SK-N-SH (cell line): ENCODE data around the gene GEN1. TPM values are rescaled to one million over a fixed set of nuclear protein-coding genes. Genes with fewer than 3 reads are reported as not detected.

ENCODE experiments used
- CTCF ChIA-PET: fragments of 300-600, 350-600 bp; formaldehyde crosslinking; extraction: SDS; loops from one replicate; lab custom pipeline; 2021; lab: Yijun Ruan, JAX
- POLR2A ChIA-PET: fragments of 350-600 bp; sonication (Branson Sonifier 250); formaldehyde crosslinking; extraction: SDS; loops from one replicate; lab custom pipeline; 2020; ENCODE audit warnings: antibody characterized with exemption, inconsistent platforms; lab: Yijun Ruan, JAX
- DNase-seq: peaks from one replicate; pipeline ENCODE4 v3.0.0; 2012
- H2AFZ ChIP-seq: fragments of 200-600 bp; sonication (generic); 2 replicates; pipeline ENCODE4 v1.8.1; 2016; ENCODE audit warnings: antibody characterized with exemption, mild to moderate bottlenecking, low read depth
- H3F3A ChIP-seq: fragments of 200-600 bp; sonication (generic); replicated peaks from 2 replicates; pipeline ENCODE3; 2016; ENCODE audit warnings: antibody characterized with exemption, mild to moderate bottlenecking; ENCODE audit not compliant: insufficient read depth
- H3K27ac ChIP-seq, 2 experiments: fragments of 200-500 bp in 1 of 2; fragments of 200-600 bp in 1 of 2; sonication (Bioruptor generic) in 1 of 2; sonication (generic), shearing (Covaris generic) in 1 of 2; 2 replicates each; pipeline versions ENCODE4 v1.5.1 to v1.6.1; 2014 to 2016; ENCODE audit warnings: low read depth in 2 of 2, inconsistent platforms in 1 of 2, low read length in 1 of 2, mild to moderate bottlenecking in 1 of 2, mixed read lengths in 1 of 2
- H3K27me3 ChIP-seq: fragments of 200-600 bp; sonication (generic), shearing (Covaris generic); 2 replicates; pipeline ENCODE4 v1.6.1; 2016; ENCODE audit warnings: mixed run types; ENCODE audit not compliant: insufficient read depth
- H3K36me3 ChIP-seq, 2 experiments: fragments of 200-500 bp in 1 of 2; fragments of 200-600 bp in 1 of 2; sonication (Bioruptor generic) in 1 of 2; sonication (generic) in 1 of 2; replicated peaks in 1 of 2; 2 replicates each; pipeline versions ENCODE3 to v1.5.1; 2014 to 2016; ENCODE audit warnings: low read length in 1 of 2, mild to moderate bottlenecking in 1 of 2; ENCODE audit not compliant: insufficient read depth in 2 of 2, control insufficient read depth in 1 of 2
- H3K4me1 ChIP-seq, 2 experiments: fragments of 200-500 bp in 1 of 2; fragments of 200-600 bp in 1 of 2; sonication (Bioruptor generic) in 1 of 2; sonication (generic), shearing (Covaris generic) in 1 of 2; 2 replicates each; pipeline versions ENCODE4 v1.5.1 to v1.6.1; 2014 to 2016; ENCODE audit warnings: low read depth in 1 of 2, low read length in 1 of 2, mixed run types in 1 of 2; ENCODE audit not compliant: insufficient read depth in 2 of 2, control insufficient read depth in 1 of 2
- H3K4me2 ChIP-seq: fragments of 200-600 bp; sonication (generic), shearing (Covaris generic); 2 replicates; pipeline ENCODE4 v1.6.1; 2017; ENCODE audit warnings: mixed run types
- H3K4me3 ChIP-seq, 2 experiments: fragments of 200-500 bp in 1 of 2; fragments of 200-600 bp in 1 of 2; sonication (Bioruptor generic) in 1 of 2; sonication (generic), shearing (Covaris generic) in 1 of 2; 2 replicates each; pipeline versions ENCODE4 v1.5.1 to v1.8.1; 2014 to 2016; ENCODE audit warnings: low read depth in 2 of 2, inconsistent platforms in 1 of 2, low read length in 1 of 2, mild to moderate bottlenecking in 1 of 2, mixed read lengths in 1 of 2, moderate library complexity in 1 of 2
- H3K79me2 ChIP-seq: fragments of 200-600 bp; sonication (generic); 2 replicates; pipeline ENCODE4 v1.8.1; 2017; ENCODE audit warnings: mild to moderate bottlenecking; ENCODE audit not compliant: insufficient read depth
- H3K9ac ChIP-seq: fragments of 200-600 bp; sonication (generic); 2 replicates; pipeline ENCODE4 v1.6.1; 2017; ENCODE audit warnings: mixed run types
- H3K9me2 ChIP-seq: fragments of 200-600 bp; sonication (generic); 2 replicates; pipeline ENCODE4 v1.6.1; 2017; ENCODE audit warnings: mixed run types
- H3K9me3 ChIP-seq: fragments of 200-600 bp; sonication (generic); 2 replicates; pipeline ENCODE4 v1.6.1; 2017; ENCODE audit warnings: mixed run types, mild to moderate bottlenecking, moderate library complexity
- H4K20me1 ChIP-seq: fragments of 200-600 bp; sonication (generic); 2 replicates; pipeline ENCODE4 v1.6.1; 2017; ENCODE audit warnings: mild to moderate bottlenecking, mixed run types; ENCODE audit not compliant: insufficient read depth
- CHD2 ChIP-seq: fragments of 150-350 bp; IDR thresholded peaks from 2 replicates; pipeline ENCODE4 v1.6.1; 2018; ENCODE audit warnings: low read length; ENCODE audit not compliant: partially characterized antibody
- CTCF ChIP-seq: fragments of 200-600 bp; sonication (generic); IDR thresholded peaks from 2 replicates; pipeline ENCODE4 v1.6.1; 2017; ENCODE audit warnings: antibody characterized with exemption, mild to moderate bottlenecking, moderate library complexity
- ELF1 ChIP-seq: IDR thresholded peaks from 2 replicates; pipeline ENCODE4 v1.4.0; 2012
- EZH2phosphoT487 ChIP-seq: fragments of 200-600 bp; sonication (generic); IDR thresholded peaks from 2 replicates; pipeline ENCODE4 v1.6.1; 2017; ENCODE audit warnings: low read depth, mixed run types, mild to moderate bottlenecking, antibody characterized with exemption, moderate library complexity, borderline replicate concordance
- FOXM1 ChIP-seq: IDR thresholded peaks from 2 replicates; pipeline ENCODE4 v1.4.0; 2012; ENCODE audit warnings: low read depth, mild to moderate bottlenecking
- GABPA ChIP-seq: IDR thresholded peaks from 2 replicates; pipeline ENCODE4 v1.4.0; 2012; ENCODE audit warnings: low read depth, mild to moderate bottlenecking
- IRF3 ChIP-seq: fragments of 150-350 bp; IDR thresholded peaks from 2 replicates; pipeline ENCODE4 v1.6.1; 2016; ENCODE audit warnings: mild to moderate bottlenecking, low read depth, low read length
- RAD21 ChIP-seq: IDR thresholded peaks from 2 replicates; pipeline ENCODE4 v1.6.1; 2012; ENCODE audit warnings: mild to moderate bottlenecking, low read length
- REST ChIP-seq: IDR thresholded peaks from 2 replicates; pipeline ENCODE4 v1.6.1; 2012; ENCODE audit warnings: mild to moderate bottlenecking, low read depth, low read length, moderate library complexity
- SMC3 ChIP-seq: IDR thresholded peaks from 2 replicates; pipeline ENCODE4 v1.6.1; 2012; ENCODE audit warnings: low read depth, low read length, improper control_type of control experiment
- TCF12 ChIP-seq: IDR thresholded peaks from 2 replicates; pipeline ENCODE4 v1.4.0; 2012
- USF2 ChIP-seq: fragments of 150-350 bp; IDR thresholded peaks from 2 replicates; pipeline ENCODE4 v1.6.1; 2017; ENCODE audit warnings: antibody characterized with exemption, low read length, low read depth, borderline replicate concordance
- YY1 ChIP-seq: IDR thresholded peaks from 2 replicates; pipeline ENCODE4 v1.4.0; 2012; ENCODE audit warnings: low read depth, mild to moderate bottlenecking
- WGBS: methylation state at CpG from one replicate; pipeline ENCODE4 v1.1.6; 2017; ENCODE audit warnings: low lambda C conversion rate; 5-methylcytosine and 5-hydroxymethylcytosine counted together
- polyA plus RNA-seq, 3 experiments: library from polyadenylated mRNA; depleted of rRNA; stranded (reverse); fragments of >200 nt; gene quantifications; 2 replicates each; pipeline ENCODE4 v1.2.3, GENCODE V29; 2012

GEN1 gene
- polyA plus RNA-seq, 1 of the 3 experiments (the other 2 are of a cell fraction) = 5.3 TPM

GRCh38 chr2:17747684-17748452, 6.1 kb upstream of the GEN1 start (continued):
- TF ChIP-seq REST (no peak), CTCF (no peak), RAD21 (no peak), USF2 (no peak), FOXM1 (no peak), EZH2phosphoT487 (no peak), TCF12 (no peak), SMC3 (no peak), IRF3 (no peak)

GRCh38 chr2:17748745-17749144, 5.2 kb upstream of the GEN1 start:
- Histone ChIP-seq H3K4me1 (peaks cover 0 to 7% of the 10 kb centered on the region in 2 experiments; a peak in 3 of 4 replicates), H4K20me1 (no peaks in the 10 kb centered on the region; the same call in 1 of the 2 replicates), H3K9ac (no peak overlapping the region), H3K27me3 (no peaks in the 10 kb centered on the region), H3K36me3 (peaks cover 25 to 28% of the 10 kb centered on the region in 2 experiments), H3K9me3 (no peaks in the 10 kb centered on the region), H3K4me3 (no peak overlapping the region), H3K79me2 (peaks cover 88% of the 10 kb centered on the region), H3F3A (peaks cover 2% of the 10 kb centered on the region), H3K27ac (no peak overlapping the region; a peak in 1 of 4 replicates), H3K9me2 (no peaks in the 10 kb centered on the region), H3K4me2 (no peak overlapping the region), H2AFZ (no peak overlapping the region)
- no peak for DNase-seq
- POLR2A ChIA-PET = no interaction called here
- 84% methylated on average over 6 of the region's 6 CpGs for WGBS
- TF ChIP-seq CHD2 = no peak
- TF ChIP-seq ELF1 = no peak
- no peak for TF ChIP-seq GABPA
- TF ChIP-seq USF2 = no peak
- TF ChIP-seq YY1 = no peak
- CTCF ChIA-PET = interaction anchor here (1.0 to 3.6 kb wide), 4 partner anchors 9 to 30 kb away, joined by 4 to 21 read pairs (median 6); no protein-coding TSS in a partner anchor
